Inferior parietal cortex (tissue), 1 donor: Measurements from ENCODE around the gene PYCR2.

Experiments used
- DNase-seq: peaks from one replicate; pipeline ENCODE4 v3.0.0-alpha.2; 2016; ENCODE audit errors: extremely low spot score

The PYCR2 gene

DNA sequence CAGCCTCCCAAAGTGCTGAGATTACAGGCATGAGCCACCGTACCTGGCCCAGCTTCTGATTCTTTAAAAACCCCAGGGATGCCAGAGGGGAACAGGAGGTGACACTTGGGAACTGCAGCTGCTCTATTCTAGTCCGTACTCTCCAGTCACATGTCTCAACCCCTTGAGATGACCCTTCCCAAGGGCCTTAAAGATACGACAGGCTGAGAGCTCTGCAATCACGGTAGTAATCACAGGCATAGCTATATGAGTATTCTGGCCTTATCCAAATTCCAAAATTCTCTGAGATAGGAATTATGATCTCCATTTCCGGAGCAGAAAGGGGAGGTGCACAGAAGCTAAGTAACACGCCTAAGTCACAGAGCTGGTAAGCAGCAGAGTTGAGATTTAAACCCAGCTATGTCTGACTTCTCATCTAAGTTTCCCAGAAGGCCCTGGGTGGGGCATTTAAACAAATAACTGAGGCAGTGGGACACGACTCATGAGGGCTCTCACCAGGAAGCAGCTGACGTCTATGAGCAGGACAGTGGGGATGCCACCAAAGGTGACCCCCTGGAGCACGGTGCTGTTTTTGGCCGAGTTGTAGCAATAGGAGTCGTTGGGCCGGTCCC lies 47.0 kb downstream of the PYCR2 start:
- peak; percentile 24 for DNase-seq

DNA sequence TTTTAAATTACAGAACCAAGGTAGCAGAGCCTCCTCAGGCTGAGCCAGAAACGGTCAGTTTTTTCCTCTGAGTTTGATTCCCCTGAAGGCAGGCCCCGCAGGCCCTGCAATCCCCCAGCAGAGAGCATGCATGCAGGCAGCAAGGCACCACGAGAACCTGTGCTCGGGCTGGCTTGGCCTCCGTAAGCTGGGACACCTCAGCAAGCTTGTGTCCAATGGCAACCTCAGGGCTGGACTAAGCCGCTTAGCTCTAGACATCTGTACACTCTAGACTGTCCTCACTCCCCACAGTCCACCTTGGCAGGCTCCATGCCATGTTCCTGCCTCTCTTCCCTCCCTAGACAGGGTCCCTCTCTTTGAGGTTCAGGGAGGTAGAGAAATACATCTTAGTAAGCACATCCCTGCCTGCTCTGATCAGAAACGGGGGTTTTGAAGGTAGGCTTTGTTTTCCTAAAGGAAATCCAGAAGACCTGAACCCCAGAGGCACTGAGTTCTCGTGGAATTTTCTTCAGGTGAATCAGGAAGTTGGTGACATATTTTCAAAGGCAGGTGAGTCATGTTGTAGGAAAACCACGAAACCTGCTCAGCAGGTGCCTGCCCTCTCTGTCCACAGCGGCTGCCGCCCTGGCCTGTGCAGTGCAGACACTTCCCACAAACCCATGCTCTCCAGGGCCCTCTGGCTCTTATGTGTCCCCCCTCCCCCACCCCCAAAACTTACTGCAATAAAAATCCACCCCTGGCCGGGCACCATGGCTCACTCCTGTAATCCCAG lies 48.8 kb downstream of the PYCR2 start:
- DNase-seq: no peak

DNA sequence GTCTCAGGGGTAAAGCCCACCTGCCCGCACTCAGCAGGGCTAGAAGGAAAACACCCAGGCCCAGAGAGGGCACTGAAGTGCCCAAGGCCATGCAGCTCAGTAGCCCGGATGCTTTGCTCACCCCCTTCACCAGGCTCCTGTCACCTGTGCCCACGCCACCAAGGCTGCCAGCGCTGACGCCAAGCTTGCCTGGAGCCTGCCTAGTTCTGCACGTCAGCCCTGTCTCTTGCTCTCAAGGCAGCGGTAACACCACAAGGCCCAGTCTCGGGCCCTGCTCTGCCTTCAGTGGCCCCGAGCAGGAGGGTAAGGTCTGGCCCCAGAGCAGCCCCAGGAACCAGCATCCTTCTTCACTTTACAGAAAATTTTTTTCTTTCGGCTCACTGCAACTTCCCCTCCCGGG lies 49.6 kb downstream of the PYCR2 start:
- DNase-seq: no peak

DNA sequence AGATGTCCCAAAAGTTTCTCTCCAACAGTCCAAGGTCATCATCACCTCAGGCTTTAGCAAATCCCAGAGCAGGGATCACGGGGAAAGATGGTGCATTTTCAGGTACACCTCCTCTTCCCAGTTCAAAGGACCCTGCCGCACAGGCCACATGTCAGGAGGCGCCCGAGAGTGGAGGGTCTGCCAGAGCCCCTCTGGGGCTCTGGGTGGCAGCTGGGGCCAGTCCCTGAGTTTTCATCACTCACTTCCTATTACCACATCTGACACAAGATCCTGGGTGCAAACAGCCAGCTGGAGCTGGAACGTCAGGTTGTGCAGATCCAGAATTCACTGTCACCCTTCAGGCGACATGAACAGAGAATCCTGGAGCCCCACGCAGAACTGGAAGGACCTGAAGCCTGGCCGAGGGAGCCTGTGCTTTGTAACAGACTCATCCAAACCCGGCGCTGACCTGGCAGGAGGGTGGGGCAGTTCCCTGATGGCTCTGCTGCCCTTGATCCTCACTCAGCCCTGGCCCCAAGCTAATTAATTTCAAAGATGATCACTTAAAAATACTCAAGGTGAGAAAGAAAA lies 50.7 kb downstream of the PYCR2 start:
- DNase-seq: no peak

DNA sequence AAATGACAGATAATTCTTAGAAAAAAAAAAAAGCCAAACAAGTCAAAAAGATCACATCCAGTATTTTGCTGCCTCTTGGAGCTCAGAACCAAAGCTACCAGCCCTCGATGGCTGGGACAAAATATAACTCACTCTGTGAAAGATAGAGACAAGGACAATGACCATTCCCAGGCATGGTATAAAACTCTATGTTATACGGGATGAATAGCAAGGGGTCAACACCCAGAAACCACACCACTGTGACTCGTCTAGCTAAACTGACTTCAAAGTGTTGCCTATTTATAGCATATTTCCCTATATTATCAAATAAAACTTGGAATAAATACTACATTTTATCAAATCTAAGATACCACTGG lies 52.0 kb downstream of the PYCR2 start:
- no peak for DNase-seq

DNA sequence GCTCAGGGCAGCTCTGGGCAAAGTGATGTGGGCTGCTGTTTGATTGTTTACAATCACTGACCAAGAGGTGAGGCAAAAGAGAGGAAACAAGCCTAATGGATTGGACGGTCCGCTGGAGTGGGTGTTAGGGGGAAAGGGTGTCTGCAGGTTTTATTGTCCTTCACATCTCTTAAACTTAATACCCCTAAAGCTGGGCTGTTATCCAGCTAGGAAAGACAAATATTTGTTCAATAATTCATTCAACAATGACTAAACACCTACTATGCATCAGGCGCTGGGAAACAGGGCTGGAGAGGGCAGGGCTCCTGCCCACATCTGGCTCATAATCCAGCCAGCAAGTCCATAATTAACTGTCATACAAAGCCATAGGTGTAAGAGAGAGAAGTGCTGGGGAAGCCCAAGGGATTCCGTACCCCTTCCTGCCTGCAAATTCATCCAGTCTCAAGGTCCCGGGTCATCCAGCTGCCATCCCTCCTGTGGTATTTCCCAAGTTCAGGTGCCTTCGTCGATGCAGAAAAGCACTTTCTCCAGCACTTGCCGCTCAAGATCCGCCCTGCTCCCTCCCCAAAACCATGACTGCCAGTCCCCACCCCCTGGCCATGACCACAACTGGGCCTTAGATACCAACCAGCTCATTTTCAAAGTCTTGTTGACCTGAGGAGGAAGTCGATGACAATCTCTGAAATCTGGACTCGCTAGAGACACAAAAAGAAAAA lies 52.5 kb downstream of the PYCR2 start:
- no peak for DNase-seq

DNA sequence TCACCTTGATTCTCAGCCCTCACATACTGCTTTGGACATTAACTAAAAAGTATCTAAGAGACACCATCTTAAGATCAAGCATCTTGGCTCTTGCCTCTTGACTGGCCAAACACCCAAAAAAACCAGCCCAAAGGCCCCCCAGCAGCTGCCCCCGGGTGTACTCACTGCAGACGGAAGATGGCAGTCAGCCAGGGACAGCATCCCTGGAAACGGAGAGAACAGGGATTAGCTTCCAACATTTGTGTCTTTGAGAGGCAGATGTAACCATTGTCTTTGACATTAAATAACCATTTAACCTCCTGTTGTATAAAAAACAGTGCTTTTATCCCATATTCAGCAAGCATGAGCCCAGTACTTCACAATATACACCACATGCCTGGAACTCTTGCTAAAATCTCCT lies 53.1 kb downstream of the PYCR2 start:
- no peak for DNase-seq
